SIG-M5 treated with dmso at 0.1 percent for 504 hours (cell line): ENCODE data around the gene LGR6.
"Not testable (repeated sequence)": the region's sequence is repeated elsewhere in the genome, so short reads cannot be mapped to it uniquely, and the experiment has no call there.

Source experiments
- DNase-seq: peaks from one replicate; lab custom pipeline; 2025; ENCODE audit not compliant: unreplicated experiment; lab: John Stamatoyannopoulos, UW

LGR6 gene

GRCh38 chr1:202176949-202177927 lies 16.4 kb upstream of the LGR6 start:
- no peak for DNase-seq

DNA sequence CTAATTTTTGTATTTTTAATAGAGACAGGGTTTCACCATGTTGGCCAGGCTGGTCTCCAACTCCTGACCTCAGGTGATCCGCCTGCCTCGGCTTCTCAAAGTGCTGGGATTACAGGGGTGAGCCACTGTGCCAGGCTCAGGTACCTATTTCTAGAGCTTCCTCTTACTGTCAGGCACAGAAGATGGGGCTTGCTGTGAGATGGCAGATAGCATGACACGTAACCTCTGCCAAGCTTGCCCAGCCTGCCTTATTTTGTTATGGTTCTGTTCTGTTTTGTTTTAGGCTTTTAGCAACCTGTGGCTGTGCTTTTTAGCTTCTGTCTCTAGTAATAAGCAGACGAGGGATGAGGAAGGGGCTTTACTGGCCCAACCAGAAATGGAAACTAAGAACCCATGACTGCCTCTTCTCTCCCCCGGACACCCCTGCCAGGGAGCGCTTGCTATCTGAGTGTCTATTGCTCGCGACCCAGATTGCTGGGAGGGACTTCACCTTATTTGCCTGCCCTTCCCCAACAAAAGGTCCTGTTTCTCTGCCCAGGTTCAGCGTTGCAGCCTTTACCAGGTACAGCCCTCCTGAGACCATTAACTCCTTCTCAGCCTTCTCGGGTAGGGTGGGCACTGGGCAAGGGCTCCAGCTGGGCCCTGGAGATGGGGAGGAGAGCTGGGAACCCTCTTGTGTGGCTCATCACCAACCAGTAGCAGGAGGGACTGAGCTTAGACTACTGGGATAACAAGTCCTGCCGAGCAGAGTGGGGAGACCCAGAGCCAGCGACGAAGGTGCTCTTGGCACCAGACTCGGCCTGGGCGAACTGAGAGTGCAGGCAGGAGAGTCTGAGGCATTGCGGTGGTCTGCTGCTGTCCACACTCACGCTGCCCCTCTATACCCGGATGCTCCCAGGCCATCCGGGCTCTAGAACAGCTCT lies 13.5 kb upstream of the LGR6 start:
- no peak for DNase-seq

DNA sequence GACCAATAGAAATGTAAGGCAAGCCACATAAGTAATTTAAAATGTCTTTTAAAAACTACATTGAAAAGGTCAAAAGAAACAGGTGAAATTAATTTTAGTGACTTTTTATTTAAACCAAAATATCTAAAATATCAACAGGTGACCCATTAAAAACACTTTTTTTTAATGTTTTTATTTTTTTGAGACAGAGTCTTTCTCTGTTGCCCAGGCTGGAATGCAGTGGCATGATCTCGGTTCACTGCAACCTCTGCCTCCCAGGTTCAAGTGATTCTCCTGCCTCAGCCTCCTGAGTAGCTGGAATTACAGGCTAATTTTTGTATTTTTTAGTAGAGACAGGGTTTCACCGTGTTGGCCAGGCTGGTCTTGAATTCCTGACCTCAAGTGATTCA lies 12.9 kb upstream of the LGR6 start:
- DNase-seq: not testable (repeated sequence)

GRCh38 chr1:202181586-202181985 lies 12.0 kb upstream of the LGR6 start:
- no peak for DNase-seq

DNA sequence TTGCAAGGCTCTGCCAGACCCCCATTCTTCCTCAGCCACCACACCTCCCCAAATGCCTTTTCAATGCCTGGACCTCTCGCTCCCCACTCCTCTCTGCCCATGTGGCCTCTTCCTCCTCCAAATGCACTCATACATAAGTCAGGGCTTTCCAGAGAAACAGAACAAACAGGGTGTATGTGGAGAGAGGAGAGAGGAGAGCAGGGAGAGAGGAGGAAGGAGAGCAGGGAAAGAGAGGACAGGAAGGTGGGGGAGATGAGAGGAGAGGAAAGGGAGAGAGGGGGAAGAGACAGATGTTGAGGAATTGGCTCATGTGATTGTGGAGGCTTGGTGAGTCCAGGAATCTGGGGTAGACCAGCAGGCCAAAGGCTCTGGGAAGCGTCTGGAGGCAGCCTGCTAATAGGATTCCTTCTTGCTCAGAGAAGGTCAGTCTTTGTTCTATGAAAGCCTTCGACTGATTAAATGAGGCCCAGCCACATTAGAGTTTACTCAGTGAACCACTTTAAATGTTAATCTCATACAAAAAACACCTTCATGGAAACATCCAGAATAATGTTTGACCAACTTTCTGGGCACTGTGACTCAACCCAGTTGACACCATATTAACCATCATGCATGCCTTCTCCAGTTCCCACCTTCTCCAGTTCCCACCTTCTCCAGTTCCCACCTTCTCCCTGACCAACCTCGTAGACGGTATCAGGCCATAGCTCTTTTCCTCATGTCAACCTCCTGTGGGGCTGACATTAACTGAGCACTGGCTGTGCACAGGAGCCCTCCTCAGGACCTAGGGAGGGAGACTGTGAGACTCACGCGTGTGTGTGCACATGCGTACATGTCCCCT lies 11.3 kb upstream of the LGR6 start:
- DNase-seq: no peak

- peak; percentile 88 for DNase-seq
These were observed 8.7 kb upstream of the LGR6 start for GRCh38 chr1:202184750-202185460.

- DNase-seq: no peak
These were observed 7.3 kb upstream of the LGR6 start for GRCh38 chr1:202186327-202186726.

DNA sequence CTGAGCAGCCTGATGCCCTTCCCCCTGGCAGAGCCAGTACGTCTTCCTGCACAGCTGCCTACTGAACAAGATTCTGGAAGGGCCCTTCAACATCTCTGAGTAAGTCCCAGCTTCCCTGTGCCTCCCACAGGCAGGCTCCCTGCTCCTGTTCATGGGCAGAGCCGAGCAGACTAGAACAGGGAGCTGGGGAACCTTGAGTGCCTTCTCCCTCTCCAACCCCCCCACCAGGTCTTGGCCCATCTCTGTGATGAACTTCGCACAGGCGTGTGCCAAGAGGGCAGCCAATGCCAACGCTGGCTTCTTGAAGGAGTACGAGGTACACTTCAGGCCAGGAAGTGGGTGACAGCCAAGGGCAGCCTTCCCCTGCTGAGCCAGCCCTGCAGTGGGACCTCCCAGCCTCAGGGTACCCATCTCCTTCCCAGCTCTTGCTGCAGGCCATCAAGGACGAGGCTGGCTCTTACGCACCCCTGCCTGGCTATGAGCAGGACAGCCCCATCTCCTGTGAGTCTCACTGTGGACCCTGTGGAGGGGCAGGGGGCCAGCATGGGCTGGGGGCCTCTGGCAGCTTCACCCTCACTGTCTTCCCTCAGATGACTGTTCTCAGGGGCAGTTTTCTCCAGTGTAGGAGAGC lies 6.4 kb upstream of the LGR6 start:
- no peak for DNase-seq

DNA sequence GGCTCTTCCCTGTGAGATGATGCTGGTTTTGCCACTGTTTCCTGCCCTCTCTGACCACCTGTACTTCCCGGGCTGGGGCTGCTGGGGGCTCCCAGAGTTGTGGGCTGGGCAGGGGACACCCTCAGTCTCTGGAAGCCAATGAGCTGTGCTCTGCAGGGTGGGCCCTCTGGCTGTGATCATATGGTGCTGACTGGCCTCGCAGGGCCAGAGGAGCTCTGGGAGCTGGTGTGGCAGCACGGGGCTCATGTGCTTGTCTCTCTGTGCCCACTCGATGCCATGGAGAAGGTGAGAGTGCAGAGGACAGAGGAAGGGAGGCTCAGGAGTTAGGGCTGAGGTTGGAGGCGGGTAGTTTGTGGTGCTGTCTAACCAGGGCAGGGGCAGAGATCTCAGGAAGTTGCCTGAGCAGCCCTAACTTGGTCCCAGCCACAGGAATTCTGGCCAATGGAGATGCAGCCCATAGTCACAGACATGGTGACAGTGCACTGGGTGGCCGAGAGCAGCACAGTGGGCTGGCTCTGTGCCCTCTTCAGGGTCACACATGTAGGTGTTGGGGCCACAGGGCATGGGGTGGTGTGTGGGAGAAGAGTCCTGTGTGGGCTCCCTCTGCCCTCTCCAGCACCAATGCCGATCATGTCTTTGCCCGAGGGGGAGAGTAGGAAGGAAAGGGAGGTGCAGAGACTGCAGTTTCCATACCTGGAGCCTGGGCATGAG lies 5.7 kb upstream of the LGR6 start:
- DNase-seq: no peak

DNA sequence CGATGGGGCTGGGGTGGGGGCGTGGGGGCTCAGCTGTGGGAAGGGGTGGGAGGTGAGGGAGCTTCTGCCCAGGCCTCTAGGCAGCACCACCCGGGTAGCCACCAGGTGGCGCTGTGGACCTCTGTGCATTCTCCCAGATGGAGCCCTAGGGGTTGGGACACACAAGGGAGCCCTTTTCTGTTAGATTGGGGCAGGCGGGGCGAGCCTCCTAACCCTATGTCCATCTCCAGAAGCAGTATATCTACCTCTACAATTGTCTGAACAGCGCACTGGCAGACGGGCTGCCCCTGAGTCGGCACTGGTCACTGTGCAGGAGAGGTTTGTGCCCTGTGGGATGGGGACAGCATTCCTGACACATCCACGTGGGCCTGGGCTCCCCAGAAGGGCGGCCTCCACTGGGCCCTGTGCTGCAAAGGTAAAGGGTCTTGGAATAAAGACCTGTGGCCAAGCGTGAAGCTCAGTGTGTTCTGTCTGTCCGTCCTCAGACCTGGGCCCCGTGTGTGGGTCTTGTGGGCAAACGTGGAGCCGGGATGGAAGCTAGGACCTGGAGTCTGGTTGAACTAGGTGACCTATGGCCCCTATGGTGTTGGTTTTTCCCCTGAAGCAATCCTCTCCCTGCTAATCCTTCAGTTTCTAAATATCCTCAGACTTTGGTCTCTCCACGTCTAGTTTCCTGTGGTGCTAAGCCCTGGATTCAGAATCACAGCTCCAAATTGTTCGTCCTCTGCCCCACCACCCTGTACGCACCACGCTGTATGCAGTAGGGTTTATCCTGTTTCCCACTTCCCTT lies 4.4 kb upstream of the LGR6 start:
- peak; percentile 74 for DNase-seq

DNA sequence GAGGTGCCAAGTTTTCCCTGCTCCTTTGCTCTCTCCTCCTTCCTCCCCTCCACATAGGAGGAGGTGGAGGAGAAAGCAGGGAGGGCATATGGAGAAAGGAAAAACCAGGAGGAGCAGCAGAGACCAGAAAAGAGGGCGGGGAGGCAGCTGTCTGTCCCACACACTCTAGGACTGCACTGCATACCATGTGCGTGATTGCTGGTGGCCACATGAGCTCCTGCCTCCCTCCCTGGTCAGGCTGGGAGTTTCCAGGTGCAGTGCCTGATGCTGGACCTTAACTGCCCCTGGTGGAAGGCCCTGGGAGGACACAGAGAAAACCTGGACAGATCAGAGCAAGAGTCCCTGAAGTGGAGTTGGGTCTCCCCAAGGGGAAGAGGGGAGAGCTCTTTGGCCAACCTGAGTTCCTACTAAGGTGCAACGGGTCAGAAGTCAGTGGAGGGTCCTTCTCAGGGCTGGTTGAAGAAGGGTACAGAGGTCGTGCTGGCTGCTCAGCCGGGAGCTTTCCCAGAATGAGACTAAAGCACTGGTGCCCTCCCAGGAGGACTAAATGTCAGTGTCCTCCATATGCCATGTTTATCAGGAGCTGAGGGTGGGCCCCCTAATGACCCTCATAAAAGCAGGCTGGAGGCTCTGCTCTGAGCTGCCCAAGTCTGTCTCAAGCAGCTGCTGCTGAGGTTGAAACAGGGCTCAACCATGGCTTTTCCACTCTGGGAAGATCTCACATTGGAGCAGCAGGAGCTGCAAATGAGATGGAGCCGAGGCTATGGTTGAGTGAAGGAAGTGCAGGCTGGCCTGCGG lies 3.5 kb upstream of the LGR6 start:
- no peak for DNase-seq

DNA sequence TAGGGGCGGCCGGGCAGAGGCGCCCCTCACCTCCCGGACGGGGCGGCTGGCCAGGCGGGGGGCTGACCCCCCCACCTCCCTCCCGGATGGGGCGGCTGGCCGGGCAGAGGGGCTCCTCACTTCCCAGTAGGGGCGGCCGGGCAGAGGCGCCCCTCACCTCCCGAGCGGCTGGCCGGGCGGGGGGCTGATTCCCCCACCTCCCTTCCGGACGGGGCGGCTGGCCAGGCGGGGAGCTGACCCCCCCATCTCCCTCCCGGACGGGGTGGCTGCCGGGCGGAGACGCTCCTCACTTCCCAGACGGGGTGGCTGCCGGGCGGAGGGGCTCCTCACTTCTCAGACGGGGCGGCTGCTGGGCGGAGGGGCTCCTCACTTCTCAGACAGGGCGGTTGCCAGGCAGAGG lies 2.2 kb upstream of the LGR6 start:
- DNase-seq: not testable (repeated sequence)

DNA sequence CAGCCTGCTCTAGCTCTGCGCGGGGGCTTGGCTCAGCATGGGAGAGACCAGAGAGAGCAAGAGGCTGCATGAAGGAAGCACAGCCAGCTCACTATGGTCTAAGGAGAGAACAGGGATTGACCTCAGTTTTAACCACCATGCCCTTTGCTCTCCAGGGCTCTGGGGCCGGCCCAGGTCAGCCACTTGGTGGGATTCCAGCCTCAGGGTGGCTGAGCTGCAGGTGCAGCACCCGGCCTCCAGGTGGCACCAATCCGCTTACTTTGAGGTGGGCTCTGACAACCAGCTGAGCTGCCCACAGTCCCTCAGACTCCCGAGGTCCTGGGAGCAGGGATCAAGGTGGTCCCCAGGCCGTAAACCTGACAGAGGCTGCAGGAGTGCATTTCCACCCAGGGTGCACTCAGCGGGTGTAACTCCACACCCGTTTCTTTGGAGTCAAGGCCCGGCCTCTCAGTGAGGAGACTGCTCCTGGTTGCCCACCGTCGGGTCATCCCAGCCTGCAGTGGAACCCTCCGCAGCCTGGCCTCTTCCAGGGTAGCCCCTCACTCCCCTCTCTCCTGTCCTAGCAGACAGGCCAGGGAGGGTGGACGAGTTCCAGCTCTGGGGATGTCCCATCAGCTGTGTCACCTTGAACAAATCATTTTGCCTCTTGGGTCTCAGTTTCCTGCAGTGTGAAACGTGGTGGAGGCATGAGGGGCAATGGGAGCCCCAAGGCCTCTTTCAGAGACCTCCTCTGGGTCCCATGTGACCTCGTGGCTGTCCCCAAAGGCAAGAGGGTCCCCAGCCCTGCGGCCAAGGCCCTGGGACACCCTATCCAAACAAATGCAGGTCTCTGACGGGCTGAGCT lies 607 bp upstream of the LGR6 start:
- peak; percentile 52 for DNase-seq

DNA sequence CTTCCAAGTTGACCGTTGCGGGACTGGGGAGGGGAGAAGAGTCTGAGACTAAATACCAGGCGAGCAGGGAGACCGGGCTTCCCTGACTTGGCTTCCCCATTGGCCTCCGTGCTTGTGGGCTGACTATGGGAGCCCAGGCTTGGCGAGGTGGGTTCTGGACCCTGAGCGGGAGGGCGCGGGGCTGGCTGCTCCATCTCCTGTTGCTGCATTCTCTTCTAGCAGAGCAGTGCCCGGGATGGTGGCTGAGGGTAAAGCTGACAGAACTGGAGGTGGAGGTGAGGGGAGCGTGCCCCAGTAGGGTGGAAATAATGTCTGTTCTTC lies 689 bp downstream of the LGR6 start:
- DNase-seq: no peak

- DNase-seq: no peak
These were observed 4.2 kb downstream of the LGR6 start for GRCh38 chr1:202197653-202198365.

- no peak for DNase-seq
These were observed 4.7 kb downstream of the LGR6 start for GRCh38 chr1:202198366-202198724.
